ENCODE results near the gene ZCCHC7.

The ZCCHC7 gene

GRCh38 chr9:37333288-37333687, 212.9 kb downstream of the ZCCHC7 start:
- no peak for DNase-seq (ENCODE audit: extremely low read depth, insufficient read length)
- Histone ChIP-seq H3K4me3 (replicated peaks; ENCODE audit: low read depth, low read length) (no peak overlapping the region), H3K36me3 (ENCODE audit: control insufficient read depth, insufficient read depth, low read length) (no peaks in the 10 kb centered on the region), H3K27me3 (replicated peaks; ENCODE audit: control insufficient read depth, insufficient read depth, low read length) (no peaks in the 10 kb centered on the region)
- peak; percentile 32 for TF ChIP-seq CTCF (IDR thresholded peaks at IDR 0.05; ENCODE audit: insufficient read depth, low read length, poor library complexity, severe bottlenecking)

GRCh38 chr9:37335238-37335637, 214.9 kb downstream of the ZCCHC7 start:
- TF ChIP-seq CTCF (IDR thresholded peaks at IDR 0.05; ENCODE audit: insufficient read depth, low read length, poor library complexity, severe bottlenecking) = no peak
- H3K4me3 ChIP-seq (replicated peaks; ENCODE audit: low read depth, low read length) = no peak overlapping the region

GRCh38 chr9:37336150-37336549, 215.8 kb downstream of the ZCCHC7 start:
- Histone ChIP-seq H3K27me3 (replicated peaks; ENCODE audit: control insufficient read depth, insufficient read depth, low read length) (no peaks in the 10 kb centered on the region), H3K36me3 (ENCODE audit: control insufficient read depth, insufficient read depth, low read length) (no peaks in the 10 kb centered on the region), H3K4me3 (replicated peaks; ENCODE audit: low read depth, low read length) (no peak overlapping the region)
- no peak for TF ChIP-seq CTCF (IDR thresholded peaks at IDR 0.05; ENCODE audit: insufficient read depth, low read length, poor library complexity, severe bottlenecking)
- no peak for DNase-seq (ENCODE audit: extremely low read depth, insufficient read length)

More at GRCh38 chr9:37335238-37335637, 214.9 kb downstream of the ZCCHC7 start:
- Histone ChIP-seq H3K27me3 (replicated peaks; ENCODE audit: control insufficient read depth, insufficient read depth, low read length) (no peaks in the 10 kb centered on the region), H3K36me3 (ENCODE audit: control insufficient read depth, insufficient read depth, low read length) (no peaks in the 10 kb centered on the region)
- no peak for DNase-seq (ENCODE audit: extremely low read depth, insufficient read length)

GRCh38 chr9:37337301-37337890, 217.0 kb downstream of the ZCCHC7 start:
- Histone ChIP-seq H3K4me3 (replicated peaks; ENCODE audit: low read depth, low read length) (peak overlapping the region; percentile 1; the same call in 1 of the 2 replicates), H3K27me3 (replicated peaks; ENCODE audit: control insufficient read depth, insufficient read depth, low read length) (no peaks in the 10 kb centered on the region), H3K36me3 (ENCODE audit: control insufficient read depth, insufficient read depth, low read length) (no peaks in the 10 kb centered on the region)
- TF ChIP-seq CTCF (IDR thresholded peaks at IDR 0.05; ENCODE audit: insufficient read depth, low read length, poor library complexity, severe bottlenecking) = no peak
- no peak for DNase-seq (ENCODE audit: extremely low read depth, insufficient read length)

GRCh38 chr9:37338218-37338617, 217.8 kb downstream of the ZCCHC7 start:
- H3K36me3 ChIP-seq (ENCODE audit: control insufficient read depth, insufficient read depth, low read length) = no peaks in the 10 kb centered on the region
- TF ChIP-seq CTCF (IDR thresholded peaks at IDR 0.05; ENCODE audit: insufficient read depth, low read length, poor library complexity, severe bottlenecking) = no peak
- H3K27me3 ChIP-seq (replicated peaks; ENCODE audit: control insufficient read depth, insufficient read depth, low read length) = no peaks in the 10 kb centered on the region
- DNase-seq (ENCODE audit: extremely low read depth, insufficient read length) = no peak
- no peak overlapping the region for H3K4me3 ChIP-seq (replicated peaks; ENCODE audit: low read depth, low read length)

GRCh38 chr9:37339923-37340322, 219.5 kb downstream of the ZCCHC7 start:
- no peak for DNase-seq (ENCODE audit: extremely low read depth, insufficient read length)
- H3K36me3 ChIP-seq (ENCODE audit: control insufficient read depth, insufficient read depth, low read length) = no peaks in the 10 kb centered on the region
- no peak overlapping the region for H3K4me3 ChIP-seq (replicated peaks; ENCODE audit: low read depth, low read length)
- H3K27me3 ChIP-seq (replicated peaks; ENCODE audit: control insufficient read depth, insufficient read depth, low read length) = no peaks in the 10 kb centered on the region
- no peak for TF ChIP-seq CTCF (IDR thresholded peaks at IDR 0.05; ENCODE audit: insufficient read depth, low read length, poor library complexity, severe bottlenecking)
